A549 (cell line): Measurements from ENCODE around the gene ITPRID1. TPM values are rescaled to one million over a fixed set of nuclear protein-coding genes. Genes with fewer than 3 reads are reported as not detected.

Source experiments
- ATAC-seq, 2 experiments: fragments of 200-7000 bp in 1 of 2; fragments of >200 bp in 1 of 2; cut with Nextera tagmentation in 1 of 2; cut with Tn5 transposase in 1 of 2; 3 replicates each; pipeline versions ENCODE4 v1.8.0 to v1.9.1; 2018 to 2020; ENCODE audit warnings: mild to moderate bottlenecking in 1 of 2, moderate library complexity in 1 of 2
- CTCF ChIA-PET: fragments of 300-600 bp; sonication (Branson Sonifier 250); formaldehyde crosslinking; extraction: SDS; loops from one replicate; lab custom pipeline; 2021; ENCODE audit warnings: antibody characterized with exemption, inconsistent platforms; lab: Yijun Ruan, JAX
- POLR2A ChIA-PET: fragments of 350-600 bp; formaldehyde crosslinking; extraction: SDS; loops from one replicate; lab custom pipeline; 2021; ENCODE audit warnings: antibody characterized with exemption, inconsistent platforms; lab: Yijun Ruan, JAX
- DNase-seq, 2 experiments: peaks; one replicate each; pipeline versions ENCODE4 v3.0.0 to v3.0.0-alpha.2; 2011 to 2016; ENCODE audit warnings: low read depth in 1 of 2, low spot score in 1 of 2
- FAIRE-seq: peaks from 2 replicates; lab custom pipeline; 2011; peaks lifted over from hg19 to GRCh38; lab: Jason Lieb, UNC
- H3K27ac ChIP-seq, 2 experiments: fragments of >200 bp; sonication (Bioruptor Twin); formaldehyde crosslinking; 3 replicates each; pipeline ENCODE4 v1.5.1; 2016 to 2017
- H3K4me1 ChIP-seq: fragments of >200 bp; sonication (Bioruptor Twin); formaldehyde crosslinking; 3 replicates; pipeline ENCODE4 v1.6.1; 2016
- H3K4me2 ChIP-seq: fragments of >200 bp; sonication (Bioruptor Twin); formaldehyde crosslinking; 3 replicates; pipeline ENCODE4 v1.6.1; 2016
- H3K4me3 ChIP-seq: fragments of >200 bp; sonication (Bioruptor Twin); formaldehyde crosslinking; 3 replicates; pipeline ENCODE4 v1.5.1; 2016
- H3K9me3 ChIP-seq: fragments of >200 bp; sonication (Bioruptor Twin); formaldehyde crosslinking; 3 replicates; pipeline ENCODE4 v1.6.1; 2016
- BCL3 ChIP-seq: fragments of >200 bp; sonication (Bioruptor Twin); formaldehyde crosslinking; IDR thresholded peaks from 3 replicates; pipeline ENCODE4 v1.6.1; 2016
- CBX2 ChIP-seq: fragments of 200-600 bp; sonication (generic); IDR thresholded peaks from 2 replicates; pipeline ENCODE4 v1.6.1; 2016; ENCODE audit warnings: low read depth, mild to moderate bottlenecking, borderline replicate concordance
- CBX8 ChIP-seq: fragments of 200-600 bp; sonication (generic); IDR thresholded peaks from 2 replicates; pipeline ENCODE4 v1.6.1; 2016
- CEBPB ChIP-seq, 2 experiments: fragments of >200 bp in 1 of 2; sonication (Bioruptor Twin) in 1 of 2; formaldehyde crosslinking in 1 of 2; IDR thresholded peaks; 2 replicates each; pipeline ENCODE4 v1.6.1; 2012 to 2016
- EP300 ChIP-seq, 2 experiments: fragments of >200 bp; sonication (Bioruptor Twin); formaldehyde crosslinking; IDR thresholded peaks; 2 replicates in 1 of 2; 3 replicates in 1 of 2; pipeline ENCODE4 v1.6.1; 2016 to 2017
- GATA3 ChIP-seq: IDR thresholded peaks from 2 replicates; pipeline ENCODE4 v1.6.1; 2012; ENCODE audit warnings: borderline replicate concordance
- HDAC2 ChIP-seq: fragments of 200-600 bp; sonication (generic); IDR thresholded peaks from 2 replicates; pipeline ENCODE4 v1.6.1; 2016
- HEYL ChIP-seq: fragments of 250-450 bp; sonication (Bioruptor Pico); IDR thresholded peaks from 2 replicates; pipeline ENCODE4 v1.8.0; 2021; ENCODE audit warnings: mild to moderate bottlenecking, moderate library complexity
- HOXA7 ChIP-seq: fragments of 250-450 bp; sonication (Bioruptor Pico); IDR thresholded peaks from 2 replicates; pipeline ENCODE4 v1.5.0; 2020; ENCODE audit warnings: mild to moderate bottlenecking, moderate library complexity
- HOXB13 ChIP-seq: fragments of 250-450 bp; sonication (Bioruptor Pico); IDR thresholded peaks from 2 replicates; pipeline ENCODE4 v1.5.0; 2020; ENCODE audit warnings: low read depth, mild to moderate bottlenecking, moderate library complexity
- KDM5A ChIP-seq: fragments of 200-600 bp; sonication (generic); IDR thresholded peaks from 2 replicates; pipeline ENCODE4 v1.6.1; 2016; ENCODE audit warnings: antibody characterized with exemption, mild to moderate bottlenecking
- MAX ChIP-seq: IDR thresholded peaks from 2 replicates; pipeline ENCODE4 v1.6.1; 2012
- MYC ChIP-seq: IDR thresholded peaks from 2 replicates; pipeline ENCODE4 v1.6.1; 2012; ENCODE audit warnings: mild to moderate bottlenecking, inconsistent platforms, low read length, improper control_type of control experiment, borderline replicate concordance
- NR3C1 ChIP-seq: fragments of >200 bp; sonication (Bioruptor Twin); formaldehyde crosslinking; IDR thresholded peaks from 3 replicates; pipeline ENCODE4 v1.6.1; 2017
- POLR2A ChIP-seq: IDR thresholded peaks from 2 replicates; pipeline ENCODE4 v1.6.1; 2012; ENCODE audit warnings: mild to moderate bottlenecking, low read length
- POLR2AphosphoS2 ChIP-seq: conservative IDR thresholded peaks from 2 replicates; pipeline ENCODE4 v1.6.1; 2012; ENCODE audit warnings: low read length, improper control_type of control experiment, inconsistent platforms
- RCOR1 ChIP-seq: fragments of 150-350 bp; IDR thresholded peaks from 2 replicates; pipeline ENCODE4 v1.6.1; 2014; ENCODE audit warnings: antibody characterized with exemption, low read length, low read depth
- TFCP2L1 ChIP-seq: fragments of 250-450 bp; sonication (Bioruptor Pico); IDR thresholded peaks from 2 replicates; pipeline ENCODE4 v1.5.0; 2021; ENCODE audit warnings: mild to moderate bottlenecking
- WGBS: methylation state at CpG from one replicate; pipeline ENCODE4 v1.1.6; 2017; ENCODE audit errors: missing lambda C conversion rate; 5-methylcytosine and 5-hydroxymethylcytosine counted together
- polyA plus RNA-seq, 4 experiments: library from polyadenylated mRNA; depleted of rRNA in 3 of 4; stranded (reverse); fragments of >200 nt; fragmentation: RNase III in 1 of 4; extraction: RNeasy Plus Mini Kit Qiagen cat#74134 plus additional on column Dnase treatment in 1 of 4; gene quantifications; 2 replicates in 3 of 4; 3 replicates in 1 of 4; pipeline ENCODE4 v1.2.3, GENCODE V29; 2011 to 2017
- TF ChIP-seq, protein P1 (sequence below): IDR thresholded peaks from 2 replicates; pipeline ENCODE4 v1.6.1; 2012
- TF ChIP-seq, protein P2 (sequence below): fragments of 250-450 bp; sonication (Bioruptor Pico); IDR thresholded peaks from 2 replicates; pipeline ENCODE4 v1.5.0; 2021; ENCODE audit warnings: mild to moderate bottlenecking, moderate library complexity, borderline replicate concordance
- TF ChIP-seq, protein P3 (sequence below): fragments of 450-650 bp; IDR thresholded peaks from 2 replicates; pipeline ENCODE4 v1.6.1; 2014; ENCODE audit warnings: antibody characterized with exemption

Gene ITPRID1
- polyA plus RNA-seq, 2 of the 4 experiments (the other 2 are of a cell fraction), result not detected

DNA sequence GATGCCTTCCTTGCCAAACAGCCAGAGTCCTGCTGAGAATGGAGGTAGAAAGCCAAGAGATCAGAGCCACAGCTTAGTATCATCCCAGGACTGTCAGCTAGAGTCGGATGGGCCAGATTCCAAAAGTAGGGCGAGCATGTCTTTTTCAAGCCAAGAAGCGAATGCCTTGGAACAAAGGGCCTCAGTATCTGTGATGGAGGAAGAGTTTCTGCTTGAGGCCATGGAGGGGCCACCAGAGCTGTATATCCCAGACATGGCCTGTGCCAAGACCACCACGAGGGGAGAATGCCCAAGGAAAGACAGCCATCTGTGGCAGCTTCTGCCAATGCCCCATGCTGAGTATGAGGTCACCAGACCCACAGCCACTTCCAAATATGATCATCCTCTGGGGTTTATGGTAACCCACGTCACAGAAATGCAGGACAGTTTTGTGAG, 128.8 kb downstream of the ITPRID1 start:
- POLR2A ChIA-PET, result no interaction called here
- 22% methylated on average over 5 of the region's 5 CpGs for WGBS
- CTCF ChIA-PET, result interaction anchor here (0.6 to 2.2 kb wide), 6 partner anchors 9 to 659 kb away, joined by 3 to 24 read pairs (median 7); no protein-coding TSS in a partner anchor

GRCh38 chr7:31646942-31647341, 133.1 kb downstream of the ITPRID1 start:
- FAIRE-seq (no peak), ATAC-seq (no peak), DNase-seq (no peak)
- WGBS, result 76% methylated on average over 4 of the region's 4 CpGs
- Histone ChIP-seq H3K4me3 (no peak overlapping the region), H3K4me1 (no peaks in the 10 kb centered on the region), H3K9me3 (no peaks in the 10 kb centered on the region), H3K4me2 (no peak overlapping the region), H3K27ac (no peak overlapping the region)
- ChIA-PET POLR2A (no interaction called here), CTCF (interaction anchor here (1.0 kb wide), 2 partner anchors 13 to 664 kb away, joined by 3 to 4 read pairs; no protein-coding TSS in a partner anchor)
- no peak for TF ChIP-seq RCOR1
- TF ChIP-seq KDM5A, result no peak
- TF ChIP-seq CEBPB (IDR thresholded peaks at IDR 0.05), result no peak

More for the DNA sequence above, 128.8 kb downstream of the ITPRID1 start:
- DNase-seq, result no peak
- Histone ChIP-seq H3K4me3 (no peak overlapping the region), H3K9me3 (peaks cover 10% of the 10 kb centered on the region; the same call in 2 of the 3 replicates), H3K4me2 (no peak overlapping the region), H3K27ac (no peak overlapping the region), H3K4me1 (no peaks in the 10 kb centered on the region)
- ATAC-seq, result no peak
- FAIRE-seq, result no peak
- TF ChIP-seq MAX (no peak), TFCP2L1 (CRISPR knock-in tag) (no peak), BCL3 (no peak), POLR2A (no peak), HDAC2 (no peak)

DNA sequence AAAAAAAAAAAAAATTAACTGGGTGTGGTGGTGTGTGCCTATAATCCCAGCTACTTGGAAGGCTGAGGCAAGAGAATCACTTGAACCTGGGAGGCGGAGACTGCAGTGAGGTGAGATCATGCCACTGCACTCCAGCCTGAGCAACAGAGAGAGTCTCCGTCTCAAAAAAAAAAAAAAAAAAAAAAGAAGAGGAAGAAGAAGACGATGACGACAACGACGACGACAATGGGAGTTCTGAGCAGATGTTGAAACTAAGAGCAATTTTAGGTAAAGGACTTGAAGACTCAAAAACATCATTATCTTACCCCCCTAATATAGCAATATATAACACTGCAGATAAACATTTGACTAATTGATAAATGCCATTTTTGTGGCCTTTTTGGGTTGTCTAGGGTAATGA, 133.6 kb downstream of the ITPRID1 start:
- no peak overlapping the region for H3K4me2 ChIP-seq
- TF ChIP-seq, protein P1, sequence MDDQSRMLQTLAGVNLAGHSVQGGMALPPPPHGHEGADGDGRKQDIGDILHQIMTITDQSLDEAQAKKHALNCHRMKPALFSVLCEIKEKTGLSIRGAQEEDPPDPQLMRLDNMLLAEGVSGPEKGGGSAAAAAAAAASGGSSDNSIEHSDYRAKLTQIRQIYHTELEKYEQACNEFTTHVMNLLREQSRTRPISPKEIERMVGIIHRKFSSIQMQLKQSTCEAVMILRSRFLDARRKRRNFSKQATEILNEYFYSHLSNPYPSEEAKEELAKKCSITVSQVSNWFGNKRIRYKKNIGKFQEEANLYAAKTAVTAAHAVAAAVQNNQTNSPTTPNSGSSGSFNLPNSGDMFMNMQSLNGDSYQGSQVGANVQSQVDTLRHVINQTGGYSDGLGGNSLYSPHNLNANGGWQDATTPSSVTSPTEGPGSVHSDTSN, result no peak
- TF ChIP-seq EP300 (IDR thresholded peaks at IDR 0.05) (no peak), POLR2AphosphoS2 (no peak), MAX (no peak), CEBPB (IDR thresholded peaks at IDR 0.05) (no peak), CBX8 (no peak), HOXB13 (CRISPR knock-in tag) (no peak), MYC (no peak), CBX2 (no peak), HEYL (CRISPR knock-in tag) (no peak), HOXA7 (CRISPR knock-in tag) (no peak), GATA3 (no peak), NR3C1 (no peak)
- TF ChIP-seq, protein P2, sequence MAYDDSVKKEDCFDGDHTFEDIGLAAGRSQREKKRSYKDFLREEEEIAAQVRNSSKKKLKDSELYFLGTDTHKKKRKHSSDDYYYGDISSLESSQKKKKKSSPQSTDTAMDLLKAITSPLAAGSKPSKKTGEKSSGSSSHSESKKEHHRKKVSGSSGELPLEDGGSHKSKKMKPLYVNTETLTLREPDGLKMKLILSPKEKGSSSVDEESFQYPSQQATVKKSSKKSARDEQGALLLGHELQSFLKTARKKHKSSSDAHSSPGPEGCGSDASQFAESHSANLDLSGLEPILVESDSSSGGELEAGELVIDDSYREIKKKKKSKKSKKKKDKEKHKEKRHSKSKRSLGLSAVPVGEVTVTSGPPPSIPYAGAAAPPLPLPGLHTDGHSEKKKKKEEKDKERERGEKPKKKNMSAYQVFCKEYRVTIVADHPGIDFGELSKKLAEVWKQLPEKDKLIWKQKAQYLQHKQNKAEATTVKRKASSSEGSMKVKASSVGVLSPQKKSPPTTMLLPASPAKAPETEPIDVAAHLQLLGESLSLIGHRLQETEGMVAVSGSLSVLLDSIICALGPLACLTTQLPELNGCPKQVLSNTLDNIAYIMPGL, result no peak
- TF ChIP-seq, protein P3, sequence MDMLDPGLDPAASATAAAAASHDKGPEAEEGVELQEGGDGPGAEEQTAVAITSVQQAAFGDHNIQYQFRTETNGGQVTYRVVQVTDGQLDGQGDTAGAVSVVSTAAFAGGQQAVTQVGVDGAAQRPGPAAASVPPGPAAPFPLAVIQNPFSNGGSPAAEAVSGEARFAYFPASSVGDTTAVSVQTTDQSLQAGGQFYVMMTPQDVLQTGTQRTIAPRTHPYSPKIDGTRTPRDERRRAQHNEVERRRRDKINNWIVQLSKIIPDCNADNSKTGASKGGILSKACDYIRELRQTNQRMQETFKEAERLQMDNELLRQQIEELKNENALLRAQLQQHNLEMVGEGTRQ, result no peak
- no peak overlapping the region for H3K4me3 ChIP-seq
- POLR2A ChIA-PET, result no interaction called here
- no peak overlapping the region for H3K27ac ChIP-seq
- no peaks in the 10 kb centered on the region for H3K9me3 ChIP-seq
- FAIRE-seq (no peak), DNase-seq (no peak), ATAC-seq (no peak)
- H3K4me1 ChIP-seq, result no peaks in the 10 kb centered on the region
- CTCF ChIA-PET, result interaction anchor here (1.0 kb wide), 1 partner anchor 664 kb away, joined by 4 read pairs; no protein-coding TSS in a partner anchor
- WGBS, result 76% methylated on average over 7 of the region's 7 CpGs
